SIG-M5 (cell line): ENCODE measurements around the gene CD69.
"Not testable (repeated sequence)": the region's sequence is repeated elsewhere in the genome, so short reads cannot be mapped to it uniquely, and the experiment has no call there.

Experiments
- DNase-seq: peaks from one replicate; lab custom pipeline; 2025; lab: John Stamatoyannopoulos, UW

Gene CD69

DNA sequence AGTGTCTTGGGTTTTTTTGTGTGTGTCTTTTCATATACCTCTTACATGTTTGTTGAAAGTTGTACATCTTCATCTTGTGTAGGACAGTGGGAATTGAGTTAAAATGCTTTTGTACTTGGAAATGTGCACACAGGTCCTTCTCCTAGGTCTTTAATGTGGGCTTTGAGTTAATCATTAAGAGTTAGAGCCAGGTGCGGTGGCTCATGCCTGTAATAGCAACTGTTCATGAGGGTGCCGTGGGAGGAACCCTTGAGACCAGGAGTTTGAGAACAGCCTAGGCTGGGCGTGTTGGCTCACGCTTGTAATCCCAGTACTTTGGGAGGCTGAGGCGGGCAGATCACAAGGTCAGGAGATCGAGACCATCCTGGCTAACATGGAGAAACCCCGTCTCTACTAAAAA is 41.7 kb downstream of the CD69 start:
- DNase-seq = no peak

DNA sequence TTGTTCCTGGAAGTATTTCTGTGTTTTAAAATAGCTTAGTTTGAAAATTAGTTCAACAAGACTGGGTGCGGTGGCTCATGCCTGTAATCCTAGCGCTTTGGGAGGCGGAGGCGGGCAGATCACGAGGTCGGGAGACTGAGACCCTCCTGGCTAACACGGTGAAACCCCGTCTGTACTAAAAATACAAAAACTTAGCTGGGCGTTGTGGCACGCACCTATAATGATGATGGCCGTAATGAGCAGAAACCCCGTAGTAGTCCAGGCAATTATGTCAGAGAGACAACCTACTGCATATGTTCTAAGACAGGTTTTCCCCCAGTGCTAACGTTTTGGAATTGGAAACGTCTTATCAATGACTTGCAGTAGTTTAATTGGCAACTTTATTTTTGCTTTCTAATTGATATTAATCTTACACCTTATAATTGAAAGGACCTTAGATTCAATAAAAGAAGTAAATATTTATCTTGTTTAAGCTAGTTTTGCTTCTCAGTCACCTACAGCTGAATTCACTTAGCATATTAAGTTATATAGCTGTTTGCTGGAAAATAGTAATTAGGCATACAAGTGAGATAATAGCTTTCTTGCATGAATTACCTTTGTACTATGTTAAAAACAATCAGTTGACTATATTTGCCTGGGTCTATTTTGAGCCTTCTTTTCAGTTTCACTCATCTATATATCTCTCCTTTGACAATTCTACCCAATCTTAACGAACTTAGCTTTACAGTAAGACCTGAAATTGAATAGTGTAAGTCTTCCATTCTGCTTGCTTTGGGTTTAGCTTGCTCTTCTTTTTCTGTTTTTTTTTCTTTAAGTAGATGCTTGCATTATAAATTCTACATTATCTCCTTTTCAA is 43.4 kb downstream of the CD69 start:
- DNase-seq = no peak

DNA sequence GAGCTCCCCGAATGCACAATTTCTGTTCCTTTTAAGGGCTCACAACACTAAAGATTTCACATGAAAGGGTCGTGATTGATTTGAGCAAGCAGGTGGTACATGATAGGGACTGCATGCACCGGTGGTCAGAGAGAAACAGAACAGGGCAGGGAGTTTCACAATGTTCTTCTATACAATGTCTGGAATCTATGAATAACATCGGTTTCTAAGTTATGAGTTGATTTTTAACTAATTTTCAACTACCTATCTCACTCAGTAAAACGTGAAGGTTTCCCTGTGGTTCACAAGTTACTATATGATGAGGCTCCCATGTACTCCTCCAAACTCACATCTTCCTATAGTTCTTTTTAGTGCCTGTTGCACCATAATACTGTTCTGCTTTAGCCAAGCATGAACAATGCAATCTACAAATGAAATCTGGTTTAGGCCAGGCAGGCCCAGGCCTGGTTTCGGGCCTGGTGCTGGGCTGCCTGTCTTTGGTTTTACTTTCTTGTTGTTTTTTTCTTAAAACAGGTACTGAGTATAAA is 47.6 kb downstream of the CD69 start:
- not testable (repeated sequence) for DNase-seq

DNA sequence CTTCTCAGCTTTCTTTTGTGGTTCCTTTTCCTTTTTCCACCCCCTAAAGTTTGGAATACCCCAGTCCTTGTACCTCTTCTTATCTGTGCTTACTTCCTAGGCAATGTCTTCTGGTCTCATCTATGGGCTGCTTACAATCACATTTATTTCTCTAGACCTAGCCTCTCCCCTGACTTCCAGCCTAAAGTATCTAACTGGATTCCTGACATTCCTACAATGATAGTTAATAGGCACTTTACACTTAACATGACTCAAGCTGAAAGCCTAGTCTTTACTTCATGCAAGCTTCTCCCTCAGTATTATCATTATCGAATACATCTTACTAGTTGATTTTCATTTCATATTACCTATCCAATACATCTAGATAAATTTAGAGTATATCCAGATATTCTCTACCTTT is 49.0 kb downstream of the CD69 start:
- no peak for DNase-seq

DNA sequence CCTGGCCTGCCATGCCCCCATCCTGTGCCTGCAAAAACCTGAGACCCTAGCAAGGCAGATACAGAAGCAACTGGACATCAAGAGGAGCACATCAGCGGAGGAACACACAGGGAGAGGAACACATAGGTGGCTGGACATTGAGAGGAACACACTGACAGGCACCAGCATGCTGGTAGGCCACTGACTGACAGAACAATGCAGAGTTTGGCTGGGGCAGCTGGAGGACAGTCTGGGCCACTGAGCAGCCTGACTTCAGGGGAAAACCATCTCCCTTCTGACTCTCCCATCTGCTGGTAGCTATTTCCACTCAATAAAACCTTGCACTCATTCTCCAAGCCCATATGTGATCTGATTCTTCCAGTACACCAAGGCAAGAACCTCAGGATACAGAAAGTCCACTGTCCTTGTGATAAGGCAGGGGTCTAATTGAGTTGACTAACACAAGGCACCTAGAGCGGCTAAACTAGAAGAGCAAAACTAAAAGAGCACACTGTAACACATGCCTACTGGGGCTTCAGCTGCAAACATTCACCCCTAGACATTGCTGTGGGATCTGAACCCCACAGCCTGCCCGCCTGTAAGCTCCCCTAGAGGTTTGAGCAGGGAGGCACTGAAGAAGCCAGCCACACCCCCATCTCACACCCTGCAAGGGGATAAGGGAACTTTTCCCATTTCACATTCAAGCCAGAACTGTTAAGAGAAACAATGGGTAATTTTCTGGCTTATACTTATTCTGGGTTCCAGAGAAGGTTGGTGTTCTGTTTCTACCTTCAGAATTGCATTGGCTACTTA is 49.9 kb downstream of the CD69 start:
- no peak for DNase-seq

DNA sequence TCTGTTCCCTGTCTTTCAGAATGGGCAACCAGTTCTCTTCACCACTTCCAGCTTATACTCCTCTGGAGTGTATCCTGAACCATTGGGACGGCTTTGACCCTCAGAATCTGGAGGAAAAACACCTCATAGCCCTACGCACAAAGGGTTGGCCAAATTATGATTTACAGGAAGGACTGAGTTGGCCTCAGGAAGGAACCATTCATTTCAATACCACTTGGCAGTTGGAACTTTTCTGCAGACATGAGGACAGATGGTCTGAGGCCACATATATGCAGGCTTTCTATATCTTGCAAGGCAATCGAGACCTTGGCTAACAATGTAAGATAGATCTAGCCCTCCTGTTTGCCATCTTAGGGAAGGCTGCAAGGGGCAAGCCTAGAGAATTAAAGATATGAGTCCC is 51.8 kb downstream of the CD69 start:
- no peak for DNase-seq

DNA sequence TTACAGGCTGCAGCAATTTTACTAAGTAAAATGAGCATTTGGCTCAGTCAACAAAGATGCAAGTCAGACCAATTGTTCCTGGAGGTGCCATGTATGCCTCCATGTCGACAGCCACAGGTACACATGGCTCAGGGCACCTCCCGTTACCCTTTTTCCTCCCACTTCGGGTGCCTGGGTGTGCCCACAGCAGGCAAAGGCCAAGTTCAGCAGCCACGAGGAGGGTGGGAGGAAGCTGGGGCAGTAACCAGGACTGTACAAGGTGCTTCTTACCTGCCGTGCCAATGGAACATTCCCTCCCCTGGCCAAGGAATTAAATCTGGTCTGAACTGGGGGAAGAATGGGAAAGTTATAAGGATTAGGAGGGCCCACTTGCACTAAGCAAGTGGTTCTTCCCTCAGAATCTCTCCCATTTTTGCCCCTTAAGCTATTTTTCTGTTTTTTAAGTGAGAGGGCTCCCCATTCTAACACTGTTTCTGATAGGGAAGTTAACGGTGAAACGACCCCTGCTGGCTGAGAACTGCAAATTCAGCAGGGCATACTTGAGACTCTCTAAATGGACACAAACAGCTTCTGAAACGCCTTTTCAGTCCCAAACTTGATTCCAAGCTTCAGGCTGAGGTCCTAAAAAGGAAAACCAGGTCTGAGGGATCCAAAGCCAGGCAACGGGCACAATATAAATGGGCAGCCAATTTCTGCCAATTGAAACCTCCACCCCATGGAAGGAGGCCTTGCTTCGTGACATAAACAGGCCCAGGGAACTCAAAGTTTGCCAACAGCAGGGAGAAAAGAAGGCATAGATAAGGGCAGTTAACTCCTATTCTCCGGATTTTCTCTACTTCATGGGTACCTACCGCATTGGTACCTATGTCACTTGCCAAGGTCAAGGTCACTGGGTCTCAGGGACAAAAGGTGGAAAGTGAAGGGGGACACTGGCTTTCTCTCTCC is 52.6 kb downstream of the CD69 start:
- no peak for DNase-seq

DNA sequence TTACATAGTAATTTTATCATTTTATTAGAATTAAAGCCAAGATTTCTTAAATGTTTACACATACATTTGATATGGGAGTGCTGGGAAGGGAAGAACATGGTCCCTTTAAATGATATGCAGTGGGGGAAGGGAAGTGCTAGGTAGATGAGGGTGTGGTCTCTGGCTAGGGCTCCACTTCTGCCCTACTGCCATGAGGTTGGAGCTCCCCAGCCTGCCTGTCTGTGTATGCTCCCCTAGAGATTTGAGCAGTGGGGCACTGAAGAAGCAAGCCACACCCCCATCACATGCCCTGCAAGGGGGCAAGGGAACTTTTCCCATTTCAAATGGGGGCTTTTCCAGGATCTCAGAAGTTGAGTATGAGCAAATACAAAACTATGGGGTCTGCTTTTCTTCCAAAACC is 53.3 kb downstream of the CD69 start:
- no peak for DNase-seq

DNA sequence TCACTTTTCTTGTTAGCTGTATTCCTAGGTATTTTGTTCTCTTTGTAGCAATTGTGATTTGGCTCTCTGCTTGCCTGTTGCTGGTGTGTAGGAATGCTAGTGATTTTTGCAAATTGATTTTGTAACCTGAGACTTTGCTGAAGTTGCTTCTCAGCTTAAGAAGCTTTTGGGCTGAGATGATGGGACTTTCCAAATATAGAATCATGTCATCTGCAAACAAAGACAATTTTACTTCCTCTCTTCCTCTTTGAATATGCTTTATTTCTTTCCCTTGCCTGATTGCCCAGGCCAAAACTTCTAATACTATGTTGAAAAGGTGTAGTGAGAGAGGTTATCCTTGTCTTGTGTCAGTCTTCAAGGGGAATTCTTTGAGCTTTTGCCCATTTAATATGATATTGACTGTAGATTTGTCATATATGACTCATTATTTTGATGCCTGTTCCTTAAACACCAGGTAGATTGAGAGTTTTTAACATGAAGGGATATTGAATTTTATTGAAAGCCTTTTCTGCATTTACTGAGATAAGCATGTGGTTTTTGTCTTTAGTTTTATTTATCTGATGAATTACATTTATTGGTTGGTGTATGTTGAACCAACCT is 54.5 kb downstream of the CD69 start:
- DNase-seq = no peak

DNA sequence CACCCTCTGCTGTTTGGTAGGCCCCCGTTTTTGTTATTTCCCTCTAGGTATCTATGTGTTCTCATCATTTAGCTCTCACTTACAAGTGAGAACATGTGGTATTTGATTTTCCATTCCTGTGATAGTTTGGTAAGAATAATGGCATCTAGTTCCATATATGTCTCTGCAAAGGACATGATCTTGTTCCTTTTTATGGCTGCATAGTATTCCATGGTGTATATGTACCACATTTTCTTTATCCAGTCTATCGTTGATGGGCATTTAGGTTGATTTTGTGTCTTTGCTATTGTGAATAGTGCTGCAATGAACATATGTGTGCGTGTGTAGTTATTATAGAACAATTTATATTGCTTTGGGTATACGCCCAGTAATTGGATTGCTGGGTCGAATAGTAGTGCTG is 56.1 kb downstream of the CD69 start:
- not testable (repeated sequence) for DNase-seq
